Left ventricle myocardium inferior (tissue), 1 donor: Measurements from ENCODE around the gene TRIM23. TPM values are rescaled to one million over a fixed set of nuclear protein-coding genes. Genes with fewer than 3 reads are reported as not detected.

Source experiments
- DNase-seq: peaks from one replicate; pipeline ENCODE4 v3.0.0-alpha.2; 2020
- H3K27ac ChIP-seq: fragments of 200-600 bp; replicated peaks from 2 replicates; pipeline ENCODE4 v1.8.0; 2021
- H3K27me3 ChIP-seq: fragments of 200-600 bp; 2 replicates; pipeline ENCODE4 v1.8.0; 2021; ENCODE audit warnings: low read depth
- H3K36me3 ChIP-seq: fragments of 200-600 bp; 2 replicates; pipeline ENCODE4 v1.8.0; 2021
- H3K4me1 ChIP-seq: fragments of 200-600 bp; 2 replicates; pipeline ENCODE4 v1.8.0; 2021
- H3K4me3 ChIP-seq: fragments of 200-600 bp; 2 replicates; pipeline ENCODE4 v1.8.0; 2021; ENCODE audit warnings: mild to moderate bottlenecking, moderate library complexity
- H3K9me3 ChIP-seq: fragments of 200-600 bp; replicated peaks from 2 replicates; pipeline ENCODE4 v1.8.0; 2021
- intact Hi-C: fragments of 100-400 bp; cut with micrococcal nuclease; formaldehyde crosslinking; loops from one replicate; pipeline ENCODE4 v1.11.0; 2022
- total RNA-seq: library from RNA; stranded (reverse); fragmentation: NEBNext Ultra II Directional; extraction: Animal tissue kit (Norgen Biotek cat#: 25700); gene quantifications from one replicate; pipeline ENCODE4 v1.2.1, GENCODE V29; 2021
- TF ChIP-seq, protein P1 (sequence below): fragments of 200-600 bp; IDR thresholded peaks from 2 replicates; pipeline ENCODE4 v1.8.0; 2021; ENCODE audit warnings: antibody characterized with exemption, mild to moderate bottlenecking, borderline replicate concordance
- donor health status: DM: no; HTN: yes; CAD: no; lungs with severe emphysema.

Gene TRIM23
- total RNA-seq, 1 donor from 2014 or later, result 19.1 TPM

DNA sequence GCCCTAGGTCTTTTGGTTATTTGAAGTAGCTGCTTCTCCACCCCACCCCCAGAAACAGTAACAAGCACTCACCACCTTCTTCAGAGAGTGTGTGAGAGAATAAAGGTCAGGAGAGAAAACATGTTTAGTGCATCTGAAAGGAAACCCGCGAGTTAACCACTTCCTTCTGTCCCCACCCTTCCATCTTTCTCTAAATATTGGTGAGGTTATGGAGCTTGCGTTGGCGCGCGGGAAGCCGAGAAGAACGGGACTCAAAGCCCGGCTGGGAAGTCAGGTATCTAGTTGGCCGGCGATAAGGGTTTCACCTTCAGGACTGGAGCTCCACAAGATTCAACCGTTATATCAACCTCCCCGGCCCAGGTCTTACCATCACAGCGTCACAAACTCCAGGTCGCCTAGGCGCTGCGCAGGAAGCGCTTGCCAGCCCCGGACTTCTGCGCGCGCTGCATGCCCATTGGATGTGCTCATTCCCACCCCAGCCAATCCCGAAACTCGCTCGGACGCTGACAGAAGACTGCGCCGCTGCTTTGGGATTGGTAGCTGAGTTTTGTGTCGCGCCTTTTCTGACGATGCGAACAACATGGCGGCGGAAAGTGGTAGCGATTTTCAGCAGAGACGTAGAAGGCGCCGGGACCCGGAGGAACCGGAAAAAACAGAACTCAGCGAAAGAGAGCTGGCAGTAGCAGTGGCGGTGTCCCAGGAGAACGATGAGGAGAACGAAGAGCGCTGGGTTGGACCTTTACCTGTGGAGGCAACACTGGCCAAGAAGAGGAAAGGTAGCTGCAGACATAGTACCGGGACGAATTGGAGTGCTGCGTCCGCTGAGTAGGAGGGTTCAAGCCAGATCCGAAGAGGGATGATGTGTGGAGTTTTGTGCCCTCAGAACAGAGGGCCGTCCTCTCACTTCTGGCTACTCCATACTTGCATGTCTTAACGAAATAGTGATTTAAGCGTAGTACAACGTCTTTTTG is 61.1 kb downstream of the TRIM23 start, which contains the start of the genes CENPK and PPWD1:
Gene CENPK, minus strand, starts transcription at position 438 of the 971 bp plus-strand sequence. CDS start 8,261 bp downstream, outside the sequence.
Gene PPWD1, plus strand, starts transcription at position 566 of the 971 bp plus-strand sequence. Its CDS starts 15 bp downstream, at position 581.
- Histone ChIP-seq H3K36me3 (no peaks in the 10 kb centered on the region), H3K27me3 (no peaks in the 10 kb centered on the region), H3K27ac (peak within 1 kb of the TSS; percentile 87), H3K4me1 (peaks cover 45% of the 10 kb centered on the region), H3K4me3 (peak within 1 kb of the TSS; percentile 89), H3K9me3 (no peaks in the 10 kb centered on the region)
- TF ChIP-seq, protein P1, sequence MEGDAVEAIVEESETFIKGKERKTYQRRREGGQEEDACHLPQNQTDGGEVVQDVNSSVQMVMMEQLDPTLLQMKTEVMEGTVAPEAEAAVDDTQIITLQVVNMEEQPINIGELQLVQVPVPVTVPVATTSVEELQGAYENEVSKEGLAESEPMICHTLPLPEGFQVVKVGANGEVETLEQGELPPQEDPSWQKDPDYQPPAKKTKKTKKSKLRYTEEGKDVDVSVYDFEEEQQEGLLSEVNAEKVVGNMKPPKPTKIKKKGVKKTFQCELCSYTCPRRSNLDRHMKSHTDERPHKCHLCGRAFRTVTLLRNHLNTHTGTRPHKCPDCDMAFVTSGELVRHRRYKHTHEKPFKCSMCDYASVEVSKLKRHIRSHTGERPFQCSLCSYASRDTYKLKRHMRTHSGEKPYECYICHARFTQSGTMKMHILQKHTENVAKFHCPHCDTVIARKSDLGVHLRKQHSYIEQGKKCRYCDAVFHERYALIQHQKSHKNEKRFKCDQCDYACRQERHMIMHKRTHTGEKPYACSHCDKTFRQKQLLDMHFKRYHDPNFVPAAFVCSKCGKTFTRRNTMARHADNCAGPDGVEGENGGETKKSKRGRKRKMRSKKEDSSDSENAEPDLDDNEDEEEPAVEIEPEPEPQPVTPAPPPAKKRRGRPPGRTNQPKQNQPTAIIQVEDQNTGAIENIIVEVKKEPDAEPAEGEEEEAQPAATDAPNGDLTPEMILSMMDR, result no peak
- intact Hi-C loops, result no loop called here
- peak; percentile 94 for DNase-seq

GRCh38 chr5:65556718-65557117 is 67.4 kb downstream of the TRIM23 start:
- H3K4me1 ChIP-seq, result no peaks in the 10 kb centered on the region
- TF ChIP-seq, protein P1, result no peak
- H3K27me3 ChIP-seq, result no peaks in the 10 kb centered on the region
- no peaks in the 10 kb centered on the region for H3K9me3 ChIP-seq
- H3K36me3 ChIP-seq, result no peaks in the 10 kb centered on the region
- no peak for DNase-seq
- H3K27ac ChIP-seq, result no peak overlapping the region
- H3K4me3 ChIP-seq, result no peak overlapping the region
- intact Hi-C loops, result no loop called here

GRCh38 chr5:65556181-65556580 is 68.0 kb downstream of the TRIM23 start:
- Histone ChIP-seq H3K27ac (no peak overlapping the region), H3K9me3 (no peaks in the 10 kb centered on the region), H3K36me3 (no peaks in the 10 kb centered on the region), H3K4me3 (no peak overlapping the region), H3K27me3 (no peaks in the 10 kb centered on the region), H3K4me1 (no peaks in the 10 kb centered on the region)
- TF ChIP-seq, protein P1, result no peak
- intact Hi-C loops, result no loop called here
- DNase-seq, result no peak

DNA sequence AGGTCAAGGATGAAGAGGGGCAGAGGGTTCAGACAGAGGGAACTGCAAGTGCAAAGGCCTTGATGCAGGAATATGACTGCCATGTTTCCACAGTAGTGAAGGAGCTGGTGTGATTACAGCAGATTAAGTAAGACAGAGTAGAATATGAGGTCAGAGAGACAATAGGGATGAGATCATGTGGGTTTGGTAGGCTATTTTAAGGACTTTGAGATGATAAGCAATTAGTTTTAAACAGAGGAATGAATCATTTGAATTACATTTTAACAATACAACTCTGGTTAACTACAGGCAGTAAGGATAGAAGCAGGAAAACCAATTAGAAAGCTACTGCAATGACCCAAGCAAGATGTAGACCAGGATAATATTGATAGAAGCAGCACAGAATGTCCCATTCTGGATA is 68.8 kb downstream of the TRIM23 start:
- H3K4me3 ChIP-seq, result no peak overlapping the region
- intact Hi-C loops, result no loop called here
- no peaks in the 10 kb centered on the region for H3K27me3 ChIP-seq
- TF ChIP-seq, protein P1, result no peak
- DNase-seq, result no peak
- no peaks in the 10 kb centered on the region for H3K9me3 ChIP-seq
- H3K4me1 ChIP-seq, result no peaks in the 10 kb centered on the region
- H3K27ac ChIP-seq, result no peak overlapping the region
- H3K36me3 ChIP-seq, result no peaks in the 10 kb centered on the region

- DNase-seq, result no peak
These were observed 70.2 kb downstream of the TRIM23 start for GRCh38 chr5:65553941-65554340.

More at GRCh38 chr5:65553941-65554340, 70.2 kb downstream of the TRIM23 start:
- H3K36me3 ChIP-seq, result no peaks in the 10 kb centered on the region
- H3K4me3 ChIP-seq, result no peak overlapping the region
- TF ChIP-seq, protein P1, result no peak
- no peaks in the 10 kb centered on the region for H3K4me1 ChIP-seq
- H3K27ac ChIP-seq, result no peak overlapping the region
- no peaks in the 10 kb centered on the region for H3K27me3 ChIP-seq
- no peaks in the 10 kb centered on the region for H3K9me3 ChIP-seq
- intact Hi-C loops, result no loop called here
